Measurements from ENCODE around the gene SPON1.

SPON1 gene

GRCh38 chr11:13944016-13944415 is 18.5 kb upstream of the SPON1 start:
- DNase-seq (ENCODE audit: low read depth, low spot score) = no peak

DNA sequence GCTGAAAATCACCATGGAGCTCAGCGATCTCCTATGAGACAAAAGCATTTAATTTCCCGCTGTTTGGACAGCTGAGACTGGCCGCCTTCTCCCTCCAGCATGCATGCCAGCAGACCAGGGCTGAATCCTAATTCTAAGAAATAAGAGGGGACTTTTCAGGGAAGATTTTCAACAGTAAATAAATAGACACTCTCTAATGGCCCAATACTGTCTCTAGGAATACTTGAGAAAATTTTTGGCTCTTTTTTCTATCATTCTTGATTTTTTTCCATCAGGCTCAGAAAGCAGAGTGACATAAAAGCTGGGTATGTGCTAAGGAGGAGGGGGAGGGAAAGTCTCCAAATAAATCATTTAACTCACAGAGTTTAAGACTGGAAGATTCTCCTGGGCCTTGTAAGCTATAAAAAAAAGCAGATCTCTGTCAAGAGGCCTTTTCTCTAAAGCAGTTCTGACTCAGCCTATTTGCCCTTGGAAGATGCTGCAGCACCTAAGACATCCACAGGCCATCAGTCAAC is 17.6 kb upstream of the SPON1 start:
- no peak for DNase-seq (ENCODE audit: low read depth, low spot score)

DNA sequence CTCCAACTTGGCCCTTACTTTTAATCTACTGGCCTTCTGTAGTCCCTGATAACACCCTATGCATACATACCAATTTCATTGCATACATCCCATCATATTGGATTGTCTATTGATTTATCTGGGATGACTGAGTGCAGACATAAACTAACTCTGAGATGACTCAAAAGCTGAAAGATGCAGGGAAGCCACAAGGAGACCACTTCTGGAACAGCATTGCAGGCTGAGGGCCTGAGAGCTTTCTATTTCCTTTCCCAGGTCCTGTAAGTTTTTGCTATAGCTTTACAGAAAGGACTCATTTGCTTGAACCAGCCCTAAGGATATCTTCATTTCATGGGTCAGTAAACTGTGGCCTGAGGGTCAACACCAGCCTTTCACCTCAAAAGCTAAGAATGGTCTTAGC is 15.1 kb upstream of the SPON1 start:
- no peak for DNase-seq (ENCODE audit: low read depth, low spot score)

DNA sequence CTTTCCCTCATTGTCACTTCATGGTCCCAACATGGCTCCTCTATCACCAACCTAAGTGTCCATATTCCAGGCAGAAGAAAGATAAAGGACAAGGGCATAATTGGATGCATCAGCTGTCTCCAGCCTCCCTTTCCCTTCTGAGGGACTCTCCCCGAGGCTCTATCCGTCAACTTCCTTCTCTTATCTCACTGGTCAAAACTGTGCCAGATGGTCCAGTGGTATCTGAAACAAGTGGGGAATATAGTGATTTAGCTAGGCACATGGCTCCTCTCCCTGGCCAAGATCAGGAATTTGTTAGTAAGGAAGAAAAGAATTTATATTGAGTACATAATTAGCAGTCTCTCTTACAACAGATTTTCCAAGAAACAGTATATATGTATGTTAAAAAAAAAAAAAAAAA is 12.6 kb upstream of the SPON1 start:
- DNase-seq (ENCODE audit: low read depth, low spot score) = no peak

DNA sequence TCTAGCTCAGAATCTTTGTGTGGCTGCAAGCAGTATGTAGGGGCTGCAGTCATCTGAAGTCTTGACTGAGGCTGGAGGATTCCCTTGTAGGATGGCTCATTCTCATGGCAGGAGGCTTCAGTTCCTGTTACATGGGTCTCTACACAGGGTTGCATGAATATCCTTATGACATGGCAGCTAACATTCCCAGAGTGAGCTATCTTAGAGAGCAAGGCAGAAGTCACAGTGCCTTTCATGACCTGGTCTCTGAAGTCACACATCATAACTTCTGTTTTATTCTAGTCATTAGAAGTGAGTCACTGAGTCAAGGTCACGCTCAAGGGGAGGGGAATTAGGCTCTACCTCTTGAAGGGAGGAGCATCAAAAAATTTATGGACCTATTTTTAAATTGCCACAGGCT is 10.3 kb upstream of the SPON1 start:
- no peak for DNase-seq (ENCODE audit: low read depth, low spot score)

GRCh38 chr11:13952668-13953067 is 9.9 kb upstream of the SPON1 start:
- DNase-seq (ENCODE audit: low read depth, low spot score) = no peak

GRCh38 chr11:13954591-13954990 is 7.9 kb upstream of the SPON1 start:
- DNase-seq (ENCODE audit: low read depth, low spot score) = no peak

DNA sequence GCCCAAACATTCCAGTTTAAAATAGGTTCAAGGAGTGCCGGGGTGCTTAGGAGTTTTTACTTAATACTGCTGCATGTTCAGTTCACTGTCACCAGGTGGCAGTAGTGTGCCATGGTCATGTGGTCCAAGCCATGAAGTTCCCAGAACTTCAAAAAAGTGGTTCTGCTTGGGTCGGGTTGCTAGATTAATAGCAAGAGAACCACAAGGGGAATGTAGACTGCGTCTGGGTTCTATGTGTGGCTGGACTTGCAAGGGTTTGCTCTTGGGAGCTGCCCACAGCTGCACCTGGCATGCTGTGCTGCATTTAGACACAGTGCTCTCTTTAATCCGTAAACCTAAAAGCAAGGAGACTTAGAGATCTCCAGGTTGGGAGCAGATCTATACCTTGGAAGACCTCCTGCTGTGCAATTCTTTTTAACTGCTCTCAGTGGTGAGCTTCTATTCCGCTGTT is 6.5 kb upstream of the SPON1 start:
- DNase-seq (ENCODE audit: low read depth, low spot score) = peak; percentile 53

GRCh38 chr11:13956988-13957387 is 5.5 kb upstream of the SPON1 start:
- DNase-seq (ENCODE audit: low read depth, low spot score) = no peak

DNA sequence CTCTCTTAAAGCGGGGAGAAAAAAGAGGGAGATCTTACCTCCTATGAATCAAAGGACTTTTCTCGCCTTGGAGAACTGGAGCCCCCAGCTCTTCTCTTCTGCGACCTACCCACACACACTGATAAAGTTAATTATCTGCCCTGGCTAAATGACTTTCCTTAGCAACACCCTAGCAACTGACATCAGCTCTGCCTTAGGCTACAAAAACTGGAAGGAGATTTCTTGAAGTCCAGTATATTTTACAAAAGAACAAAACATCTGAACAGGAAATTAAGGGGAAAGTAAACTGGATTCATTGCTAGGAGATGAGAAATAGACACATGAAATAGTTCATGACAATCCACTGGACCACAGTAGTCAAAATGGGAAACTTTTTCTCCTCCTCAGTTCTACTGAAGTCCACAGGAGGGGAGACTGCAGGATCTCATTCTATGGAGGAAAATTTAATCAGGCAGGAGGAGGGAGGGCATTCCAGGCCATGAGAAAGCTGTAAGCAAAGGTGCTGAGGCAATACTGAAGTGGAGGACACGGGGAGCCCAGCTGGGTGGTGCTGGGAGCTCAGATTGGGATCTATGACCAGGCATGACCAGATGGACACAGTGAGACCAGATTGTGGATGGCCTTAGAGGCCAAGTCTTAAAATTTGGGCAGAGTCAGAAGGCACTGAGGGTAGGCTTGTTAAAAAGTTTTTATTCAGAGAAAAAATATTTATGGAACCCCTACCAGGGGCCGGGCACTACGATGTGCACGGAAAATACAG is 3.7 kb upstream of the SPON1 start:
- DNase-seq (ENCODE audit: low read depth, low spot score) = no peak

DNA sequence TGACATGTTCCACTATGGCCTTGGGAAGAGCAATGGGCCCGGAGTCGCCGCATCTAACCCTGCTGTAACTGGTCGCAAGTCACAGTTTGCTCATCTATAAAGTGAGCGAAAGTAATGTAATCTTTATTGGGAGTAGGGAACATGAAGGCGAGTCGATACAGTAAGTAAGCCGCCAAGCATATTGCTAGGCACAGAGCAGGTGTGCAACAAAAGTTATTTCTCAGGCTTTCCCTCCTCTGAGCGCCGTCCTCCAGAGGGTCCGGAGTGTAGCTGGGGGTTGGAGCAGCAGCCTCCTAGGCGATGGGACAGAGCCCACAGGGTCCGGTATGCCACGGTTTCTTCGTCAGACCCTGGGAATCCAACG is 343 bp upstream of the SPON1 start:
- no peak for DNase-seq (ENCODE audit: low read depth, low spot score)

- no peak for DNase-seq (ENCODE audit: low read depth, low spot score)
Measured at GRCh38 chr11:13963169-13963948, 836 bp downstream of the SPON1 start.

DNA sequence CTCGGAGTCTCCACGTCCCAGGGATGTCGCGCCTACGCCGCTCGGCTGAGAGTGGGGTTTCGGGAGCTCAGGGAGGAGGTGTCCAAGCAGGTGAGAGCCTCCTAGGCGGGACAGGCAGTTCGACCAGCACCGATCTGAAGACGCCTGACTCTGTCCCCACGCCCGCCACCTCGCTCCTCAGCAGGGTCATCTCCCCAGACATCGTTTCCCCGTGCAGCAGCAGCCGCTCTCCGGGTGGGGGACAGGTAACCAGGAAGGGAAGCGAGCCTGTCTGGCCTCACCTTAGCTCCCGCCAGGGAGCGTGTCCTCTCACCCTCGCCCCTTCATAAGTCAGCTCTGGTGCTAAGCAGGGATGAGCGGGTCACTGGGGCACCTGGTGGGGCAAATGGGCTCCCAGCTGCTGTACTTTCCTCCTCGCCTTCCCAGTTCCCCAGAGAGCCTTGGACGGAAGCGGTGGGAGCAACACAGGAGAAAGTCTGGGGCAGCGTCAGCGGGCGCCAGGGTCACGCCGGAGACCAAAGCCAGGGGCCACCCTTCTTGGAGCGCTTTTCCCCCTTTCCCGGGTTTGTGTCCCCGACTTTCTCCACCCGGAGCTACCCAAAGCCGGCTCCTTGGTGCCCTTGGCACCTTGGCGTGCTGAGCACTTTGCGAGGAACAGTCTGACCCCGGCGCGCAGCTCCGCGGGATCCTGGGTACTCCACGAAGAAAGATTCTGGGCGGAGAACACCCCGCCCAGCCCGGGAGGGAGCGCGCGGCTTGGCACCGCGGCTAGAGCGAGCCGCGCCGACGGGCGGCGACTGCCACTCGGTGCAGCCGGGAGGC is 1.6 kb downstream of the SPON1 start:
- DNase-seq (ENCODE audit: low read depth, low spot score) = no peak

DNA sequence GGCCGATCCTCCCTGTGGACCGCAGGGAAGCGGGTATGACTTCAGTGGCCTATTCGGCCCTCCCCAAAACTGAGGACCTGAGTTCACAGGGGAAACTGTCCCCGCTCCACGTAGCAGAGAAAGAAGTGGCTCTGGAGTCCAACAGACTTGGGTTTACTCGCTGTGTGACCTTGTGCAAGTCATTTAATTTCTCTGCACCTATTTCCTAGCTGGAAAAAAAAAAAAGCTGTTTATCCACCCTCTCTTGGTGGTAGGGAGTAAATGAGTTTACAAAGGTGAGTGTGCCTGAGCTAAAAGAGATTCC is 2.2 kb downstream of the SPON1 start:
- no peak for DNase-seq (ENCODE audit: low read depth, low spot score)

DNA sequence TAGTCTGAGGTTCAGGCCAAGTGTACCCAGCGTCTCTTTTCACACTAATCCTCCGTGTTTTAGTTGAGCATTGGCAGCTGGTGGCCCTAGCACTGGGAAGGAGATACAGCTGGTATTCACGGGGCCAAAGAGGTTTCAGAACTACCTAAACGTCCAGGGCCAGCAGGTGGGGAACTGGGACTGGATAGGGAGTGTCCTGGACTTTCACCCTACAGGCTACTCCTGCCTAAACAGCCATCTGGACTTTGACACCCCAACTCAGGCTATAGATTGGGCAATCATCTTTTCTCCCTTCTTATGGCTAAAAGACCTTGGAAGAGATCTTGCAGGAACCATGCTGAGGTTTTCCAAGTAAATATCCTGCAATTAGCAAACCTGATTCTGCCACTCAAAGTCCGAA is 2.8 kb downstream of the SPON1 start:
- DNase-seq (ENCODE audit: low read depth, low spot score) = no peak

DNA sequence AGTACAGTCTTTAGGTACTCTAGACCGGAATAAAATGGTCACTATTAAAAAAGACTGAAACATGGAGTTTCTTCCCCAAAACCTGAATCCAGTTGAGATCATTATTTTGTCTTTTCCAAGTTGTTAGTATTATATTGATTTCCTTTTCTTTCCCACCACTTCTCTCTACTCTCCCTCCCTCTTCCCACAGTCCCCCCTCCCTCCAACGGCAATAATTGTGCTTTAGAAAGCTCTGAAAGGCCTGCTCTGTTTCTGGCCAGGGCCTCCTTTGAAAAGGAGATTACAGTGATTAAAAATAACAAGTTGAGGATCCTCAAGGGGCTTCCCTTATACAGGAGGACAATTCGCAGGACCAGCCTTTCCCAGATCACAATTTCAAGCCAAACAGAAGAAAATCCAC is 3.5 kb downstream of the SPON1 start:
- no peak for DNase-seq (ENCODE audit: low read depth, low spot score)

- no peak for DNase-seq (ENCODE audit: low read depth, low spot score)
Measured at GRCh38 chr11:13966486-13966885, 4.0 kb downstream of the SPON1 start.

DNA sequence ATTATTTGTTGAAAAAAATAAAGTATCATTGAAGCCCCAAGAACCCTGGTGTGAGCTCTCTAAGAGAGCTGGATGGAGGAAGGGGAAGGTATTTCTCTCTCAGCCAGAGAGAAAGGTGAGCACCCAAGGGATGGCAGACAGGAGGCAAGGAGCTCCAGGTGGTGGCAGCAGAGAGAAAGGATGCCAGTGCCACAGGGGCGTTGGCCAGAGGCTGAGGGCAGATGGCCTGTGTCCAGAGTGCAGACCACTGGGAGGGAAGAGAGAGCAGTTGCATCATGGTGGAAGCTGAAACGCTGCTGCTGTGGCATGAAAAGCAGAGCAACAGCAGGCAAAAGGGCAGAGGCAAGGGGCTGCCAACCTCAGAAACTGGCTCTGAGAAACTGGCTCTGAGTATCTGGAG is 8.5 kb downstream of the SPON1 start:
- no peak for DNase-seq (ENCODE audit: low read depth, low spot score)

DNA sequence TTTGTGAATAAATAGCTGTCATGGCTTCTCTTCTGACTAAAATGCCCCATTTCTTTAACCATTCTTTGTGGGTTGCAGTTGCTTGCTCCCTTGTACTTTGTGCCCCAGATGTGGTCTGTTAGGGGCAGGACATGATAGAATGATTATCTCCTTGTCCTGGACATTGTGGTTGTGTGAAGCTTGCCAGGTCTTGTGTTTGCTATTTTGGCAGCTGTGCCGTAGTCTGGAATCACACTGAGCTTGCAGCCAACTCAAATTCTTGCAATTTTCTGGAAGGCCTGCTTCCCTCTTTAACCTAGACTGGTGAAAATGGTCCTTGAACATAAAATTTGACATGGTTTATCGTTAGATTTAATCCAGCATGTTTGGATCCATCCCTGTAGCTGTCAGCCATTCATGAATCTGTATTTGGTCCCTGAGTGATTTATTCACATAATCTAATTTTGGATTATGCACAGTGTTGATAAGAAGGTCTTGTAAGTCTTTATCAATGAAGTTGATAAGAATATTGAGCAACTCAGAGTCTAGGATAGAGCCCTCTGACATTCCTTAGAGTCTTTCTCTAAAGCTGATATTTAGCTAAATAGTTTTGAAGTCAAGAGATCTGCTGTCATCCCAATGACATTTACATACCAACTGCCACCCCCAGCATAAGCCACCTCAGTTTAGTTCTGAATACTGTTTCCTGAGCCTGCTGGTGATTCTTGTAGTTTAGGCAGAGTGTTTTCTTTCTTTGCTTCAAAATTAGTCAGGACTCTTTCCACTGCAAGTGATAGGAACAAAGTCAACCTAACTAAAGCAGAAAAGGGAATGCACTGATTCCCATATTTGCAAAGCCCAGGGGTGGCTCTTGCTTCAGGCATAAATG is 9.8 kb downstream of the SPON1 start:
- DNase-seq (ENCODE audit: low read depth, low spot score) = no peak

DNA sequence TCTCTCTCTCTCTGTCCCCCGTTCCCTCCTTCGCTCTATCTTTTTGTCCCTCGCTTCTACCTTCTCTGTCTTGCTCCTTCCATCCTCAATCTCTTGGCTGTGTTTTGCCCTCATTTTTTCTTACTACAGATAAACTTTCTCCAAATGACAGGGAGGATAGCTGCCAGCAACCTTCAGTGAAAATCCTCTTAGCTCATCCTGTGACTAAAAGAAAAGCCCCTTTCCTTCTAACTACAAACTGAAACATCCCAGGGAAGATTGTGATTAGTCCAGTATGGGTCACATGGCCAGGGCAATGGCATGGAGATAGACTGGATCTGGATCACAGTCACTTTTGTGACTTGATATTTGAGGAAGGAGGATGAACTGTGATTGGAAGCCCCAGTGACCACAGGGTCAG is 10.4 kb downstream of the SPON1 start:
- DNase-seq (ENCODE audit: low read depth, low spot score) = no peak

DNA sequence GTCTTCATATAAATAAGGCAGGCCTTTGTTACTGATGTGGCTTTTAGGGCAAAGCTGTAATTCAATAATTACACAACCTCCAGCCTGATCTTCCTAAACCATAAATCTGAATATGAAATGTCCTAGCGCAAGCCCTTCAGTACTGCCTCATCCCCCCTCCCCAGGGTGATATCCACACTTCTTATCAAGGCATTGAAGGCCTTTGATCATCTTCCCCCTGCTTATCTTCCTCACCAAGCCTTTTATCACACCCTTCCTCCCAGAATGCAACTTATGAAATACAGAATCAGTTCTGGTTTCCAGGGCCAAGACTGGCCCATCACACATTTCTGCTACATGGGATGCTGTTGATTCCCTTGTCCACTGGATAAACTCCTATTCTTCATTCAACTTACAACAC is 12.1 kb downstream of the SPON1 start:
- DNase-seq (ENCODE audit: low read depth, low spot score) = no peak

All from smooth muscle cell of the brain vasculature (primary cell).